Liver (tissue), 9 donors: ENCODE measurements around the gene COMMD2. TPM values are rescaled to one million over a fixed set of nuclear protein-coding genes. Genes with fewer than 3 reads are reported as not detected.

Source experiments
- DNase-seq: peaks from one replicate; pipeline ENCODE4 v3.0.0-alpha.2; 2017; ENCODE audit warnings: low spot score
- H3K27ac ChIP-seq, 2 donors: one replicate each; pipeline ENCODE4 v1.7.0; 2013; ENCODE audit warnings: inconsistent platforms in 2 of 2, low read length in 2 of 2, control low read depth in 1 of 2, low read depth in 1 of 2, mild to moderate bottlenecking in 1 of 2
- H3K27me3 ChIP-seq, 4 donors: one replicate each; pipeline versions ENCODE4 v1.6.1 to v1.7.0; 2013; ENCODE audit warnings: low read length in 3 of 4, inconsistent platforms in 1 of 4, mild to moderate bottlenecking in 1 of 4, moderate library complexity in 1 of 4; ENCODE audit not compliant: control insufficient read depth in 4 of 4, insufficient read depth in 4 of 4
- H3K36me3 ChIP-seq, 4 donors: one replicate each; pipeline versions ENCODE4 v1.6.1 to v1.7.0; 2013; ENCODE audit warnings: low read length in 3 of 4, mild to moderate bottlenecking in 3 of 4, low read depth in 1 of 4, moderate library complexity in 1 of 4; ENCODE audit not compliant: control insufficient read depth in 4 of 4, insufficient read depth in 3 of 4
- H3K4me1 ChIP-seq, 4 donors: one replicate each; pipeline versions ENCODE4 v1.6.1 to v1.7.0; 2013; ENCODE audit warnings: low read length in 3 of 4, mild to moderate bottlenecking in 3 of 4, moderate library complexity in 1 of 4; ENCODE audit not compliant: control insufficient read depth in 4 of 4, insufficient read depth in 4 of 4
- H3K4me3 ChIP-seq, 3 donors: one replicate each; pipeline versions ENCODE4 v1.6.1 to v1.7.0; 2013; ENCODE audit warnings: low read length in 3 of 3, control low read depth in 1 of 3, low read depth in 1 of 3, mild to moderate bottlenecking in 1 of 3
- H3K9ac ChIP-seq, 2 donors: one replicate each; pipeline ENCODE4 v1.7.0; 2013; ENCODE audit warnings: low read length in 2 of 2, mild to moderate bottlenecking in 2 of 2, moderate library complexity in 2 of 2, control low read depth in 1 of 2, low read depth in 1 of 2
- H3K9me3 ChIP-seq, 4 donors: one replicate each; pipeline versions ENCODE4 v1.6.1 to v1.7.0; 2013; ENCODE audit warnings: low read length in 3 of 4; ENCODE audit not compliant: control insufficient read depth in 4 of 4
- ATF3 ChIP-seq: IDR thresholded peaks from 2 replicates; pipeline ENCODE4 v1.6.1; 2016; ENCODE audit warnings: antibody characterized with exemption
- EGR1 ChIP-seq, 2 donors: IDR thresholded peaks; 2 replicates each; pipeline ENCODE4 v1.6.1; 2016 to 2018; ENCODE audit warnings: antibody characterized with exemption in 2 of 2, low read depth in 2 of 2
- FOXA1 ChIP-seq: IDR thresholded peaks from 2 replicates; pipeline ENCODE4 v1.6.1; 2016; ENCODE audit warnings: antibody characterized with exemption
- FOXA2 ChIP-seq: IDR thresholded peaks from 2 replicates; pipeline ENCODE4 v1.6.1; 2016; ENCODE audit warnings: antibody characterized with exemption
- GABPA ChIP-seq, 2 donors: IDR thresholded peaks in 1 of 2; conservative IDR thresholded peaks in 1 of 2; 2 replicates each; pipeline ENCODE4 v1.6.1; 2016; ENCODE audit warnings: antibody characterized with exemption in 2 of 2, mild to moderate bottlenecking in 1 of 2, moderate library complexity in 1 of 2
- HNF4A ChIP-seq, 2 donors: conservative IDR thresholded peaks; 2 replicates each; pipeline ENCODE4 v1.6.1; 2016; ENCODE audit warnings: antibody characterized with exemption in 2 of 2, mild to moderate bottlenecking in 2 of 2
- HNF4G ChIP-seq: IDR thresholded peaks from 2 replicates; pipeline ENCODE4 v1.6.1; 2016; ENCODE audit warnings: antibody characterized with exemption
- JUND ChIP-seq, 2 donors: IDR thresholded peaks; 2 replicates each; pipeline ENCODE4 v1.6.1; 2016; ENCODE audit warnings: antibody characterized with exemption in 2 of 2
- MAX ChIP-seq: IDR thresholded peaks from 2 replicates; pipeline ENCODE4 v1.6.1; 2016; ENCODE audit warnings: antibody characterized with exemption
- NR2F2 ChIP-seq: IDR thresholded peaks from 2 replicates; pipeline ENCODE4 v1.6.1; 2016; ENCODE audit warnings: antibody characterized with exemption
- RAD21 ChIP-seq, 2 donors: IDR thresholded peaks; 2 replicates each; pipeline ENCODE4 v1.6.1; 2016; ENCODE audit warnings: antibody characterized with exemption in 2 of 2, mild to moderate bottlenecking in 2 of 2
- RXRA ChIP-seq, 2 donors: IDR thresholded peaks; 2 replicates each; pipeline ENCODE4 v1.6.1; 2017 to 2018; ENCODE audit warnings: antibody characterized with exemption in 2 of 2, mild to moderate bottlenecking in 1 of 2
- SP1 ChIP-seq: IDR thresholded peaks from 2 replicates; pipeline ENCODE4 v1.6.1; 2018; ENCODE audit warnings: antibody characterized with exemption, mild to moderate bottlenecking
- TAF1 ChIP-seq: conservative IDR thresholded peaks from 2 replicates; pipeline ENCODE4 v1.6.1; 2016; ENCODE audit warnings: antibody characterized with exemption, mild to moderate bottlenecking
- YY1 ChIP-seq: IDR thresholded peaks from 2 replicates; pipeline ENCODE4 v1.6.1; 2016; ENCODE audit warnings: antibody characterized with exemption, mild to moderate bottlenecking
- ZBTB33 ChIP-seq: IDR thresholded peaks from 2 replicates; pipeline ENCODE4 v1.6.1; 2016; ENCODE audit warnings: antibody characterized with exemption
- WGBS: extraction: QIAGEN DNeasy Blood & Tissue Kit; methylation state at CpG from one replicate; pipeline ENCODE4 v1.1.7; 2013; 5-methylcytosine and 5-hydroxymethylcytosine counted together
- polyA plus RNA-seq, 2 donors: library from polyadenylated mRNA; stranded (reverse) in 1 of 2; unstranded in 1 of 2; fragments of 200-250 nt in 1 of 2; fragments of >200 nt in 1 of 2; fragmentation: Nextera tagmentation in 1 of 2; extraction: Ambion mirVana in 1 of 2; gene quantifications; one replicate each; pipeline versions ENCODE4 v1.2.1 to v1.2.3, GENCODE V29; 2013 to 2015
- total RNA-seq, 2 donors: library from RNA; depleted of rRNA; stranded (reverse); fragments of >200 nt; gene quantifications; one replicate each; pipeline ENCODE4 v1.2.3, GENCODE V29; 2014
- TF ChIP-seq, protein P1 (sequence below): IDR thresholded peaks from 2 replicates; pipeline ENCODE4 v1.6.1; 2016; ENCODE audit warnings: antibody characterized with exemption, mild to moderate bottlenecking
- TF ChIP-seq, protein P2 (sequence below): fragments of 150-350 bp; IDR thresholded peaks from 2 replicates; pipeline ENCODE4 v1.5.1; 2017; ENCODE audit warnings: improper control_type of control experiment, low read depth, low read length; ENCODE audit not compliant: missing input control
- donor health status: healthy.
- donor health status: healthy.
- donor health status: healthy.
- donor health status: healthy.
- donor health status: healthy.

COMMD2 gene
- total and polyA plus RNA-seq, 4 donors = 5.8 to 15.4 (median 11.2) TPM

DNA sequence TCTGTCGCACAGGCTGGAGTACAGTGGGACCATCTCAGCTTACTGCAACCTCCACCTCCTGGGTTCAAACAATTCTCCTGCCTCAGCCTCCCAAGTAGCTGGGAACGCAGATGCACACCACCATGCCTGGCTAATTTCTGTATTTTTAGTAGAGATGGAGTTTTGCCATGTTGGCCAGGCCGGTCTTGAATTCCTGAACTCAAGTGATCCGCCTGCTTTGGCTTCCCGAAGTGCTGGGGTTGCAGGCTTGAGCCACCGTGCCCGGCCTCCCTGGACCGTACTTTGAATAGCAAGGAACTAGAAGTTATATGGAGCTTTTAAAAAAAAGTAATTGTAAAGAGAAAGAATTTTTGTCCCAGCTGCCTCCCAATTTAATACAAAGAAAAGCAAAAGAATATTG lies 48.4 kb upstream of the COMMD2 start:
- whole genome bisulfite sequencing = 93% methylated on average over 8 of the region's 8 CpGs
- Histone ChIP-seq H3K27ac (no peak overlapping the region), H3K4me3 (no peak overlapping the region), H3K4me1 (no peaks in the 10 kb centered on the region), H3K9ac (no peak overlapping the region), H3K9me3 (no peaks in the 10 kb centered on the region), H3K27me3 (no peaks in the 10 kb centered on the region), H3K36me3 (no peaks in the 10 kb centered on the region)
- no peak for DNase-seq
- TF ChIP-seq HNF4G = no peak
- TF ChIP-seq EGR1 (IDR thresholded peaks at IDR 0.05; ENCODE audit: low read depth in 2 of 2) = no peak
- no peak for TF ChIP-seq FOXA2
- TF ChIP-seq YY1 = no peak
- TF ChIP-seq JUND (IDR thresholded peaks at IDR 0.05) = no peak
- no peak for TF ChIP-seq ZBTB33
- TF ChIP-seq NR2F2 = no peak
- no peak for TF ChIP-seq HNF4A (conservative IDR thresholded peaks at IDR 0.05)
- no peak for TF ChIP-seq MAX
- no peak for TF ChIP-seq TAF1
- no peak for TF ChIP-seq RAD21 (IDR thresholded peaks at IDR 0.05)
- no peak for TF ChIP-seq SP1
- TF ChIP-seq, protein P1, sequence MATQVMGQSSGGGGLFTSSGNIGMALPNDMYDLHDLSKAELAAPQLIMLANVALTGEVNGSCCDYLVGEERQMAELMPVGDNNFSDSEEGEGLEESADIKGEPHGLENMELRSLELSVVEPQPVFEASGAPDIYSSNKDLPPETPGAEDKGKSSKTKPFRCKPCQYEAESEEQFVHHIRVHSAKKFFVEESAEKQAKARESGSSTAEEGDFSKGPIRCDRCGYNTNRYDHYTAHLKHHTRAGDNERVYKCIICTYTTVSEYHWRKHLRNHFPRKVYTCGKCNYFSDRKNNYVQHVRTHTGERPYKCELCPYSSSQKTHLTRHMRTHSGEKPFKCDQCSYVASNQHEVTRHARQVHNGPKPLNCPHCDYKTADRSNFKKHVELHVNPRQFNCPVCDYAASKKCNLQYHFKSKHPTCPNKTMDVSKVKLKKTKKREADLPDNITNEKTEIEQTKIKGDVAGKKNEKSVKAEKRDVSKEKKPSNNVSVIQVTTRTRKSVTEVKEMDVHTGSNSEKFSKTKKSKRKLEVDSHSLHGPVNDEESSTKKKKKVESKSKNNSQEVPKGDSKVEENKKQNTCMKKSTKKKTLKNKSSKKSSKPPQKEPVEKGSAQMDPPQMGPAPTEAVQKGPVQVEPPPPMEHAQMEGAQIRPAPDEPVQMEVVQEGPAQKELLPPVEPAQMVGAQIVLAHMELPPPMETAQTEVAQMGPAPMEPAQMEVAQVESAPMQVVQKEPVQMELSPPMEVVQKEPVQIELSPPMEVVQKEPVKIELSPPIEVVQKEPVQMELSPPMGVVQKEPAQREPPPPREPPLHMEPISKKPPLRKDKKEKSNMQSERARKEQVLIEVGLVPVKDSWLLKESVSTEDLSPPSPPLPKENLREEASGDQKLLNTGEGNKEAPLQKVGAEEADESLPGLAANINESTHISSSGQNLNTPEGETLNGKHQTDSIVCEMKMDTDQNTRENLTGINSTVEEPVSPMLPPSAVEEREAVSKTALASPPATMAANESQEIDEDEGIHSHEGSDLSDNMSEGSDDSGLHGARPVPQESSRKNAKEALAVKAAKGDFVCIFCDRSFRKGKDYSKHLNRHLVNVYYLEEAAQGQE = no peak
- no peak for TF ChIP-seq RXRA (IDR thresholded peaks at IDR 0.05)
- TF ChIP-seq, protein P2, sequence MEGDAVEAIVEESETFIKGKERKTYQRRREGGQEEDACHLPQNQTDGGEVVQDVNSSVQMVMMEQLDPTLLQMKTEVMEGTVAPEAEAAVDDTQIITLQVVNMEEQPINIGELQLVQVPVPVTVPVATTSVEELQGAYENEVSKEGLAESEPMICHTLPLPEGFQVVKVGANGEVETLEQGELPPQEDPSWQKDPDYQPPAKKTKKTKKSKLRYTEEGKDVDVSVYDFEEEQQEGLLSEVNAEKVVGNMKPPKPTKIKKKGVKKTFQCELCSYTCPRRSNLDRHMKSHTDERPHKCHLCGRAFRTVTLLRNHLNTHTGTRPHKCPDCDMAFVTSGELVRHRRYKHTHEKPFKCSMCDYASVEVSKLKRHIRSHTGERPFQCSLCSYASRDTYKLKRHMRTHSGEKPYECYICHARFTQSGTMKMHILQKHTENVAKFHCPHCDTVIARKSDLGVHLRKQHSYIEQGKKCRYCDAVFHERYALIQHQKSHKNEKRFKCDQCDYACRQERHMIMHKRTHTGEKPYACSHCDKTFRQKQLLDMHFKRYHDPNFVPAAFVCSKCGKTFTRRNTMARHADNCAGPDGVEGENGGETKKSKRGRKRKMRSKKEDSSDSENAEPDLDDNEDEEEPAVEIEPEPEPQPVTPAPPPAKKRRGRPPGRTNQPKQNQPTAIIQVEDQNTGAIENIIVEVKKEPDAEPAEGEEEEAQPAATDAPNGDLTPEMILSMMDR = no peak
- no peak for TF ChIP-seq GABPA (IDR thresholded peaks at IDR 0.05 in 1 of 2, conservative IDR thresholded peaks at IDR 0.05 in 1 of 2)

DNA sequence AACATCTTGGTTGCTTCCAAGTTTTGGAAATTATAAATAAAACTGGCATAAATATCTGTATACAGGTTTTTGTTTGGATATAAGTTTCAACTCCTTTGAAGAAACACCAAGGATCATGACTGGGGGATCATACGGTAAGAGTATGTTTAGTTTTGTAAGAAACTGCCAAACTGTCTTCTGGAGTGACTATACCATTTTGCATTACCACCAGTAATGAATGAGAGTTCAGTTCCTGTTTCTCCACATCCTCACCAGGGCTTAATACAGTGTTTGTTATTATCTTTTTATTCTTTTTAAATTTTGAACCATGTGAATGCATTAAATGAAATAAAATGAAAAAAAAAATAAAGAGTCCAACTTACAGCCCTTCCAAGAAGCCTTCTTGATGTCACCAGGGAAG lies 43.7 kb upstream of the COMMD2 start:
- Histone ChIP-seq H3K36me3 (no peaks in the 10 kb centered on the region), H3K9ac (no peak overlapping the region), H3K4me3 (no peak overlapping the region), H3K9me3 (no peaks in the 10 kb centered on the region), H3K4me1 (no peaks in the 10 kb centered on the region), H3K27ac (no peak overlapping the region), H3K27me3 (no peaks in the 10 kb centered on the region)
- no peak for DNase-seq
- TF ChIP-seq, protein P1 = no peak
- TF ChIP-seq NR2F2 = no peak
- no peak for TF ChIP-seq FOXA2
- no peak for TF ChIP-seq HNF4A (conservative IDR thresholded peaks at IDR 0.05)
- TF ChIP-seq TAF1 = no peak
- TF ChIP-seq ZBTB33 = no peak
- TF ChIP-seq RXRA (IDR thresholded peaks at IDR 0.05) = no peak
- TF ChIP-seq SP1 = no peak
- TF ChIP-seq FOXA1 = no peak
- TF ChIP-seq ATF3 = no peak
- TF ChIP-seq EGR1 (IDR thresholded peaks at IDR 0.05; ENCODE audit: low read depth in 2 of 2) = no peak
- no peak for TF ChIP-seq GABPA (IDR thresholded peaks at IDR 0.05 in 1 of 2, conservative IDR thresholded peaks at IDR 0.05 in 1 of 2)
- TF ChIP-seq YY1 = no peak
- 86% methylated on average over 1 of the region's 1 CpG for WGBS
